Thyroid gland (tissue), 4 donors: Measurements from ENCODE around the gene RCVRN.
"Not testable (repeated sequence)": the region's sequence is repeated elsewhere in the genome, so short reads cannot be mapped to it uniquely, and the experiment has no call there.

ENCODE experiments used
- POLR2A ChIP-seq, 2 donors: fragments of 450-650 bp; IDR thresholded peaks; one replicate each; pipeline ENCODE4 v1.6.1; 2017; ENCODE audit warnings: antibody characterized with exemption in 2 of 2, mild to moderate bottlenecking in 2 of 2, moderate library complexity in 1 of 2
- TF ChIP-seq, protein P1 (sequence below), 6 experiments: fragments of 200-600 bp in 3 of 6; fragments of 450-650 bp in 3 of 6; sonication (generic) in 3 of 6; IDR thresholded peaks; one replicate each; pipeline ENCODE4 v1.5.1; 2016 to 2019; ENCODE audit warnings: antibody characterized with exemption in 6 of 6, mild to moderate bottlenecking in 2 of 6, inconsistent platforms in 1 of 6, moderate library complexity in 1 of 6

DNA sequence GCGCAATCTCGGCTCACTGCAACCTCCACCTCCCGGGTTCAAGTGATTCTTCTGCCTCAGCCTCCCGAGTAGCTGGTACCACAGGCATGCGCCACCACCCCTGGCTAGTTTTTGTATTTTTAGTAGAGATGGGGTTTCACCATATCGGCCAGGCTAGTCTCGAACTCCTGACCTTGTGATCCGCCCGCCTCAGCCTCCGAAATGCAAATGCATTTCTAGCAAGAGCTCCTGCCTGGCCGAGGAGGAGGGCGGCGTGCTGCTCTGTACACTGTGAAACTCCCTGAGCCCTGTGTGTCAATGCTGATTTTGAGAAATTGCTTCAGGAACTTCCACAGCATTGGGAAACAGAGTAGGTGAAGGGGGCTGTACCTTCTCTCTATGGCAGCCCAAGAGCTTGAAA, 16.1 kb upstream of the RCVRN start:
- TF ChIP-seq, protein P1, sequence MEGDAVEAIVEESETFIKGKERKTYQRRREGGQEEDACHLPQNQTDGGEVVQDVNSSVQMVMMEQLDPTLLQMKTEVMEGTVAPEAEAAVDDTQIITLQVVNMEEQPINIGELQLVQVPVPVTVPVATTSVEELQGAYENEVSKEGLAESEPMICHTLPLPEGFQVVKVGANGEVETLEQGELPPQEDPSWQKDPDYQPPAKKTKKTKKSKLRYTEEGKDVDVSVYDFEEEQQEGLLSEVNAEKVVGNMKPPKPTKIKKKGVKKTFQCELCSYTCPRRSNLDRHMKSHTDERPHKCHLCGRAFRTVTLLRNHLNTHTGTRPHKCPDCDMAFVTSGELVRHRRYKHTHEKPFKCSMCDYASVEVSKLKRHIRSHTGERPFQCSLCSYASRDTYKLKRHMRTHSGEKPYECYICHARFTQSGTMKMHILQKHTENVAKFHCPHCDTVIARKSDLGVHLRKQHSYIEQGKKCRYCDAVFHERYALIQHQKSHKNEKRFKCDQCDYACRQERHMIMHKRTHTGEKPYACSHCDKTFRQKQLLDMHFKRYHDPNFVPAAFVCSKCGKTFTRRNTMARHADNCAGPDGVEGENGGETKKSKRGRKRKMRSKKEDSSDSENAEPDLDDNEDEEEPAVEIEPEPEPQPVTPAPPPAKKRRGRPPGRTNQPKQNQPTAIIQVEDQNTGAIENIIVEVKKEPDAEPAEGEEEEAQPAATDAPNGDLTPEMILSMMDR (IDR thresholded peaks at IDR 0.05): not testable (repeated sequence)
- TF ChIP-seq POLR2A (IDR thresholded peaks at IDR 0.05): not testable (repeated sequence)
